Activated T-cell treated with anti-CD3 and anti-CD28 coated beads for 48 hours (primary cell): Measurements from ENCODE around the gene TMEM108.

Experiments used
- DNase-seq: peaks from one replicate; pipeline ENCODE4 v3.0.0-alpha.2; 2020; ENCODE audit warnings: low read depth

The TMEM108 gene

DNA sequence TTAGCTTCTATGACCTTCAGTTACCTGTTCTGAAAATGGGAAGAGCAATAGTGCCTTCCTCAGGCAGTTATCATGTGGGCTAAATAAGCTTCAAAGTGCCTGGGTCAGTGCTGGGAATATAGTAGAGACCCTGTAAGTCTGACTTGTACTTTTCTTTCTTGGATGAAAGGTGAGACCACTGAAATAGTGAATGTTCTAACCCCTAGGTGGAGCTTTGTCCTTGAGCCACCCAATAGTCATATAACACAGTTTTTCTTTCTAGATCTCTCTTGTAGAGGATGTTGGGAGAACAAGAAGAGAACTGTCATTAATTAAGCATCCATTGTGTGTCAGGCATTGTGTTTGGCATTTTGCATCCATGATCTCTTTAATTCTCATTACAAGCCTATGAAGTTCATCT is 348.7 kb downstream of the TMEM108 start:
- DNase-seq: no peak

DNA sequence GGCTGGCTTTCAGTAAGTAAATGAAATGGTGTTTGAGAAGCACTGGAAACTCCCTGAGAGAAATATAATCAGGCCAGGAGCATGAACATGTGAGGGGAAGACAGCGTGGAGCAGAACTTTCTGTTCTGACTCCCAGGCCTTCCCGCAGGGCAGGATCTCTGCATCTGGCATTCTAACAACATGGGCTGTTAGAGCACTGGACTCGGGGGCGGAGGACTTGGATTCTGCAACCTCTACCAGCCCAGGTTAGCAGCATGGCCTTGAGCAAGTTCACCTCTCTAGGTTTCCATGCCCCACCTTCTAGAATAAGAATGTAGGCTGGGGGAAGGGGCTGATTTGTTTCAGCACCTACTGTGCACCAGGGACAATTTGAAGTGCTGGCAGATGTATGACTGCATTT is 349.1 kb downstream of the TMEM108 start:
- DNase-seq: no peak

DNA sequence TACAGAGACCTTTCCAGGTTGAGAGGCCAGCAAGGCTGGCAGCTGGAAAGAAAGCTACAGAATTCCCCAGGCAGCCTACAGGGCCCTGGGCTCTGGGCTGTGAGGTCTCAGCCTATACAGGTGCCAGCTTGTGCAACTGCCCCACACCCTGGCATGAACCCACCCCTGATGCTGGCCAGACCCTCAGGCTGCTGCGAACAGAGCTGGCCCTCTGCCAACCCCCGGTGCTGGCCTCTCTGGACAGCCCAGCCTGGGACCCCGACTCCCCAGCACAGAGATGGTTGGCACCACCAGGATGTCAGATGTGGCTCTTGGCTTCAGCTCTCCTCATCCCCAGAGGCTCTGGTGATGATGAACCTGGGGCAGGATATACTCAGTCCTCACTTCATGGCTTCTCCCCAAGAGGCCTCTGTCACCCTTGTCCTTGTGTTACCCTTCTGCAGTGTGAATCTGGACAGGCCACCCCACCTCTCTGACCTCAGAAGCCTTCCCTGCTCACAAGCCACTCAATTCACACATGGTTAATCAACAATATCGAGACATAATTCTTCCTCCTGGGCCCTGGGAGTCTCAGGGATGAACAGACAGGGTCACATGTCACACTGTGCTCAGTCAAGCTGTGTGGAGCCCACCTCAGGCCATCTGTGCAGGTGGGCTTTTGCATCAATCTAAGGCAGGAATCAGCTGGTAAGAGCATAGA is 350.7 kb downstream of the TMEM108 start:
- DNase-seq: no peak

DNA sequence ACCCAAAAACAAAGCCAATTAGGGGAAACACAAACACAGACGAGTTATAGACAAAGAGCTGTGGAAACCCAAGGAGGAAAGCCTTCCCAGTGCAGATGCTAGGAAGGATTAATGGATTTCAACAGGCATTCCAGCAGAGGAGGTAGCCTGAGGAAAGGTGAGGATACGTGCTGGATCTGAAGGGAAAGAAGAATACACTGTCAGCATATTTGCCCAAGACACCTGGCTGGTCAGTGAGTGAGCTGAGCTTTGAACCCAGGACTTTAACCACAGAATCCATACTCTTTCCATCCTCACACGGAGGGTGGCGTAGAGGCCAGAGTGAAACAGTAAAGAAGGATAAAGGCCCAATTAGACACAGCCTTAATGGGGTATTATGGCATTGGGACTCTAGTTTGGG is 352.5 kb downstream of the TMEM108 start:
- no peak for DNase-seq

DNA sequence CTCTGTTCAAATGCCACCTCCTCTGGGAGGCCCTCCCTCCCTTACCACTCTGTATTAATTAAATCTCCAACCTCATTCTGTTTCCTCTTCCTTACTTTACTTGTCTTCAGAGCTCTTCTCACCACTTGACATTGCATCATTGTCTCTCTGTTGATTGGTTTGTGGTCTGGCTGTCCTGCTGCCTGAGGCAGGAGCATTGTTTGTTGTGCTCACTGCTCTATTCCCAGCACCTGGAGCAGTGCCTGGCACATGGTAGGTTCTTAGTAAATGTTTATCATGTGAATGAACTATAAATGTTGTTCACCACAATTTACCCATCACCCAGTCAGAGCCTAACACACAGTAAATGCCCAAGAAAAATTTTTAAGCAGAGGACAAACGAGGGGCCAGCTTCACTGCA is 355.0 kb downstream of the TMEM108 start:
- DNase-seq: no peak

DNA sequence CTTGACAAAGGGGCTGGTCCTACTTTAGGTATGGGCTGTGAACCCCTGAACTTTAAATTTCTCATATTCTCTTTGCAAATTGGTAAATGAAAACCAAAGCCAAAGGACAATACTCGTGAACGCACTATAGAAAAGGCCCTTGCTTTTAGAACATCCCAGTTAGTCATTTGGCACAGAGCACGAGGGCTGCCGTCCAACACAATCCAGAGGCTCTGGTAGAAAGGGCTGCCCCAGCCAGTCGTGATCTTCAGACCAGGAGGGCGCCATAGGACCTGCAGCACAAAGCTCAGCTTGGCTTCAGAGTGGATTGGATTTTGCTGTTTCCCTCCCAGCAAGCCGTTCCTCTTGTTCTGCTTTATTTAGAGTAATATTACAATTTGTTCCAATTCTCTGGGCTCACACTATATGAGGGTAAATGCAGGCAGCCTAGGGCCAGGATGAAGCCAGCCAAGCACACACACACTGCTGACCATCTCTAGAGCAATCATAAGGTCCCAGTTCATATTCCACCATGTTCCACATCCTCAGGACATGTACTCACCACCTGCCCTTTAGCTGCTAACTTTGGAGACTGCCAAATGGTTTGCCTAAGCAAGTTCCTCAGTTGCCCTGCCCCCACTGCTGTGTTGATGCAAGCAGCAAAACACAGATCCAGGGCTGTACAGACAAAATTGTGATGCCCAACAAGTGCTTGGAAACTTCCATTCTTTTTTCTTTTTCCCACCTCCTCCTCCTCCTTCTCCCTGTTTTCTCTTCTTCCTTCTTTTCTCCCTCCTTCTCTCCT is 355.7 kb downstream of the TMEM108 start:
- DNase-seq: no peak

DNA sequence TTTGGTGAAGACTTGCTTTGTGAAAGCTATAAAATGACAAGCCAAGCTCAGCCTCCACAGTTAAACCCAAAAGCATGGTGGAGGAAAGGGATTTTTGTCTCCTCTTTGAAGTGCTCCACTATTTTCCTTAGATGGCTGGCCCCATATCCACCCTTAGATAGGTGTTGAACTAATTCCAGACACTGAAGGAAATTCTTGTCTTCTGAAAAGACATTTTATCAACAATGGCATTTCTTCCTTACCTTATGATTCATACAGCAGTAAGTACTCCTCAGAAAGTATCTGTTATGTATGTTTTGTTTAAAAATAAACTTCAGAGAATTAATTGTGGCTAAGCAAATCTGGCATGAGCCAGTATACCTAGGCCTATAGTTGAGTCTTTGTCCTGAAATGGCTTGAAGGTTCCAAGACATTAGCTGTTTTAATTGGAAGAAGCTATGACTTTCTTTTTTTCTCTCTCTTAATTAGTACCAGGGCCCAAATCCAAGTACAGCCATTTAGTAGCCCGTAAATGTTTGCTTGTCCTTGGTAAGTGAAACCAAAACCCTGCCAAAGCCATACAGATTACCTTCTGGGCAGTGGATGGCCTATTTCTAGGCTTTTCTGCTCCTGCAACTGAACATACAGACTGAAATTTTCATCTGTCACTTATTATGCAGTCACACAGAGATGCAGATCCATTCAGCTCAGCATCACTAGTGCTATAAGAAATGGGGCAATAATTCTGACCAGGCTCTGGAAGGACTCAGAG is 356.5 kb downstream of the TMEM108 start:
- no peak for DNase-seq

DNA sequence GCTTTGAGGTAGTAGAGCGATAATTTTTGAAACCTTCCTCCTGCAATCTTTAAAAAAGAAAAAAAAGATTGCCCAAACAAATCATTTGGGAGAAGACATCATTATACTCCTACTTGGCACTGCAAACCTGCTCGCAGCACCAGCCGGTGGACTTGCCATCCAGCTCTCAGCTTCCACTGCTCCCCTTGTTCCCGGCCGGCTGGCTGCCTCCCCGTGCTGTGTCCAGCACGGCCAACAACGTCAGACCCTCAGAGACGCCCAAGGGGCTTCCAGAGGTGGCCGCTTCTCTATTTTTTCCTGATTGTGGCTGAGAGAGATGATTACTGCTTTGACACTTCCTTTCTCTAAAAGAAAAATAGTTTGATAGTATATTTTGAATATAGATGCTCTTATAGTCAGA is 358.7 kb downstream of the TMEM108 start:
- no peak for DNase-seq

DNA sequence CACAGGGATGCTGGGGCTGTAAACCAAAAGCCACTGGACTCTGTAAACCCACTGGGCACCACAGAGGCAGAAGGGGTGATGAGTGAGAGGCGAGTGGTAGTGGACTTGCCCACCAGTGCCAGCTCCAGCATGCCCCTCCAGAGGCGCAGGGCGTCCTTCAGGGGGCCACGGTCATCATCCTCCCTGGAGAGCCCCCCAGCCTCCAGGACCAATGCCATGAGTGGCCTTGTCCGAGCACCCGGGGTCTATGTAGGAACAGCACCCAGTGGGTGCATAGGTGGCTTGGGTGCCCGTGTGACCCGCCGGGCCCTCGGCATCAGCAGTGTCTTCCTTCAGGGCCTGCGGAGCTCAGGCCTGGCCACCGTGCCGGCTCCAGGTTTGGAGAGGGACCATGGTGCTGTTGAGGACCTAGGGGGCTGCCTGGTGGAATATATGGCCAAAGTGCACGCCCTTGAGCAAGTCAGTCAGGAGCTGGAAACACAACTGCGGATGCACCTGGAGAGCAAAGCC is 361.9 kb downstream of the TMEM108 start, which contains the start of gene BFSP2:
BFSP2 (plus strand) TSS at position 51 of the 510 bp plus-strand sequence; CDS start at position 79, 28 bp downstream.
- no peak for DNase-seq

DNA sequence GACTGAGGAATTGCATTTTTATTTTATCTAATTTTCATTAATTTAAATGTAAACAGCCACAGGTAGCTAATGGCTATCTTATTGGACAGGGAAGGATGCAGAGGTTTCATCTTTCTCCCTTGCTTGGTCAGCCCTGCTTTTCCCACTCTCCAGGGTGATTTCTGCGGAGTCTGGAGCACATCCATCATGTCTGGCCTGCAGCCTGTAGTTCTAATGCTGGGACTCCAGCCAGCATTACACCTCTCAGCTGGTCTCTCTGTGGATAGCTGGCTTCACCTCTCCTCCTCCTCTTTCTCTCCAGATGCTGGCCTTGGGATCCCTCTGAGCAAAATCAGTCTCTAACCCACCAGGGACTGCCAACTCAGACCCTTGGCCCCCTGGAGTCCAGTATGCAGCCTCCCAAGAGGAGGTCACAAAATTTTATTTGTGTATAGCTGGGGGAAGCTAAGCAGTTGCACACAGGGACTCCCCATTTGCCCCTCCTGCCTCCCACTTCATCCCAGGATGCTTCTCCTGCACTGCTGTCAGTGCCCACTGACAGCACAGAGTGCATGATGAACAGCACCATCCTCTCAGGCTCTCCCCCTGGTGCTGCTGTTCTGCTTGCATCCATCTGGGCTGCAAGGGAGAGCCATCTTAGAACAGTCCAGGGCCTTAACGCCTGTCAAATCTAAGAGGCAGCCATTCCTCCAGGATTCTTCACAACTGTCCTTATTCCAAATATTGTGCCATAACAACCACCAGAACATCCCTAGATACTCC is 363.4 kb downstream of the TMEM108 start:
- DNase-seq: no peak

DNA sequence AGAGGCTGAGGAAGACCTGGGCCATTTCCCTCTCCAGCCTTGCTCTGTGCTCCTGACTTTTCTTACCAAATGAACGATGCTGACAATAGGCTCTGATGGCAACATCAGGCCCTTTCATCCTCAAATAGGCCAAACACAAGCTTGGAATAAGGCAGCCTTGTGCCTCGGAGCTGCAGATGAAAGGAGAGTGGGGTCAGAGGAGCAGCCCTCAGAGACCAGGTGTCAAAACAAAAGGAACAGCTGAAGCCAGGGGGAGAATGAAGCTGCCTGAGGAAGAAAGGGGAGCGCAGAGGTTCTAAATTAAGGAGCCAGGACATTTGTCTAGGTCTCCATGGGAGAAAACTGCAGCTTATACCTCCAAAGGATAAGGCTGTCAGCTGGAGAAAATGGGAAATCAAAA is 366.7 kb downstream of the TMEM108 start:
- no peak for DNase-seq

DNA sequence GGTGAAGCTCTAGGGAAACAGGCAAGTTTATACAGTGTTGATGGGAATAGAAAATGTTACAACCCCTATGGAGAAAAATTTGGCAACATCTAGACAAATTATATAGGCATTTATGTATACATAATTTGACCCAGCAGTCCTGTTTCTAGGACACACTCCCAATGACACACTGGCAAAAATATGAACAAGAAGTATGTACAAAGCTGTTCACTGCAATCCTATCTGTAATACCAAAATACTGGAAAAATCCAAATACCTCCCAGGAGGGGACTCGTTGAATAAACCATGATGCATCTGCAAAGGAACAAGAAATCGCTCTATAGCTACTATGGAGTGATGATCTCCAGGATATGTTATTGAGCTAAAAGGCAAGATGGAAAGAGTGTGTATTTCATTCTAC is 370.2 kb downstream of the TMEM108 start:
- DNase-seq: no peak

DNA sequence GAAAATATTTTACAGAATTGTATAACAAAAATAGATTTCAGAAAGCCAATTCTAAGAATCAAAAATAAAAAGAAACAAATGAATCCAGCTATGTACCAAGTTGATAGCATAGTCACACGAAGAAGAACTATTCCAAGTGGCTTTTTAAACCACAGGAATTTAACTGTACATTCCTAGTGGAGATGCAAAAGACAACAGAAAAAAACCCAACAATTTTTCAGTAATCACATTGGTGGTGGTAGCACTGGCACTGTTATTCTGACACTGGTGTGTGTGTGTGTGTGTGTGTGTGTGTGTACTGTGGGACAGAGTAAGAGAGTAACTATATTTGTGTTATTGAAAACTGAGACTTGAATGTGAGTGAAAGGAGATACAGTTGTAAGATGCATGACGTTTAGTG is 370.8 kb downstream of the TMEM108 start:
- no peak for DNase-seq

DNA sequence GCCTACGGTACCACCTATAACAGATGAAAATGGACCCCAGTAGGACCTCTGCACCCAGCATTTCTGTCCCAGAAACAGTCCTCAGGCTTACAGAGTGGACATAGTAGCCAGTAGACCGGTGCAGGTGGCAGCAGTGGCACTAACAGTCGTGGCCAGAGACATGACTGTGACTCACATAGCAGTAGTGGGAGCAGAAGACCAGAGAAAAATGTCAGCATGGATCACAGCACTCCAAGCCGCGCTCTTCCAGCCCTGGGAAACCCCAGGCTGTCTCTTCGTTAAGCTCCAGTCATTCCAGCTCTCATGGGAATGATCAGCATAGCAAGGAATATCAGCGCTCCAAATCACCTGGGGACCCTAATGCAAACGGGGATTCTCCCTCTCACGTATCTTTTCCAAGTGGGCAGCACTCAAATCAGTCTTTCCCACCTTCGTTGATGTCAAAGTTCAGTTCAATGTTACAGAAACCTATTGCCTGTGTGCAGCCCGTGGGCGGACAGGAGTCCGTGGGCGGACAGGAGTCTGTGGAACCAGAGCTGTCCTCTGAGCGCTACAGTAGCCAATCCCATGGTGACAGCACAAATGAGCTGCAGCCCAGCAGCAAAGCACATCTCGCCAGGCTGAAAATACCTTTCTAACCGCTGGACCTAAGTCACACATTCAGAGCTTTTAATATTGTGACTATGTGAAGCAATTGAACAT is 372.2 kb downstream of the TMEM108 start:
- DNase-seq: no peak

DNA sequence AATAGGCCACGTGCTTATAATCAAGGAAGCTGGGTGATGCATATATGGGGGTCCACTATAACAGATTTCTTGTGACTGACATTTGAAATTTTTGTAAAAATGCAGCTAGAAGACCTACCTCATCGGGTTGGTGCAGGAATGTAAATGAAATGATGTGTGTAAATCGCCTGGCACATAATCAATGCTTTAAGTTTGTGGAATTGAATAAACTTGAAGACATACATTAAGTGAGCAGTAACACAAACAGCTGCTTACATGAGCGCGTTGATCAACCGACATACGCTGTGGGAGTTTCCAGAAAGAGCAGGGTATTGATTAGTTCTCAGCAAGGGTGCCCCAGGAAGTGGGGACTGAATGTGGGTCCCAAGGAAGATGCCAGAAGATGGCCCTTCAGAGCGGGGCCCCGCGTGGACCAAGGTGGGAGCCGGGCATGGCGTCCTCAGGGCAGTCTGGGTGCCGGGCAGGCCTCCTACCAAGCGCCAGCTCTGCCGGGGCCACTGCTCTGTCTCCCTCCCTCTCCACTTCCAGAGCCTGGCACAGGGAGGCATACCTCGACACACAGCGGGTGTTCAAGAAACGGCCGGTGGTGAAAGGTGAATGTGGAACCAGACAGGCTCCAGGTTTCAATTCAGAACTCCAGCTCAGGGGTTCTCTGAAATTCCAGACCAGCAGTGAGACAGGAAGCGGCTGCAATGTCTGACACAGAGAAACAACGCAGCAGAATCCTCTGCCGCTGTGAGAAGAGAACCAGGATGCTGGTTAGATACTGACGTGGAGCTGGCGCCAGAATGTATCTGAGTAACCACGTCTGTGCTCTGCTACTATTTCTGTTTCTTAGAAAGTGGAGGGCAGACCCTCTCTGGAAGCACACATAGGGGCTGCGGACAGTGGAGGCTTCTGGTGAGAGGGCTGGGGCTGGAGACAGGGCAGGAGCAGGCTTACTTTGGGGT is 374.3 kb downstream of the TMEM108 start:
- no peak for DNase-seq

DNA sequence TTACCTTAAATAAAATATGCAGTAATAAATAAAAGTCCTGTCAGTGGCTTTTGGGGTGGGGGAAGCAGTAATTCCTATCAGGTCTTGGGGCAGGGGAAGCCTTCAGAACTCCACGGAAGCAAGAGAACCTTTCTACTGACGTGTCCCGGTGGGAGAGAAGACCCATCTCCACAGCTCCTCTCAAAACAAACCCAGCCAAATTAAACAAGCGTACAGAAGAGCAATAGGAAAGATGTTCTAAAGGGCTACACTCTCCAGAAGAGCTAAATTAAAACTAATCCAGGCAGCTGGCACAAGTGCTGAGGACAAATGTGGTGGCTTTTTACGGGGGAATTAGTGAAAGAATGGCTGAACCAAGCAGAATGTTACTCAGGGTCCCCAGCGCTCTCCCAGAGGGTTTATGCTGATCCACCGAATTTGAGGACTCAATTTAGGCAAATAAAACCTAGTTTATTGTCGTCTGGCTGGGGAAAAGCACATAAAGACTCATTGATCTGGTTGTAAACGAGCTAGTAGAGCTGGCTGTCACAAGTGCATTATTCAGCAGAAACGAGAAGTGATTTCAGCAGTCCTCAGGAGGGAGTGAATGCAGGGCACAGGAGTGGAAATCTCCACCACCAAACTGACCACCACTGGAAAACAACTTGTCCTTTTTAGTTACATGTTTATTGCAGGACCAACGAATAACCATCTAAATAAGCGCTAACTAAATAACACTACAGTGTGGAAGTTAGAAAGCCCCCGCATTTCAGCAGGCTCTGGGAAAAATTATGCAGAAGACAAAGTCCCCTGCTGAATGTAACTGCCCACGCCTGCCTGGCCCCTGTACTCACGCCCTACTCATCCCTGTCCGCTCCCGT is 375.2 kb downstream of the TMEM108 start:
- DNase-seq: no peak

DNA sequence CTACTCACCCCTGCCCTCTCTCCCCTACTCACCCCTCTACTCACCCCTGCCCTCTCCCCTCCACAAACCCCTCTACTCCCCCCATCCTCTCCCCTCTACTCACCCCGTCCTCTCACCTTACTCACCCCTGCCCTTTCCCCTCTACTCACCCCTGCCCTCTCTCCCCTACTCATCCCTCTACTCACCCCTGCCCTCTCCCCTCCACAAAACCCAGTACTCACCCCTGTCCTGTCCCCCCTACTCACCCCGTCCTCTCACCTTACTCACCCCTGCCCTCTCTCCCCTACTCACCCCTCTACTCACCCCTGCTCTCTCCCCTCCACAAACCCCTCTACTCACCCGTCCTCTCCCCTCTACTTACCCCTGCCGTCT is 375.8 kb downstream of the TMEM108 start:
- DNase-seq: no peak

DNA sequence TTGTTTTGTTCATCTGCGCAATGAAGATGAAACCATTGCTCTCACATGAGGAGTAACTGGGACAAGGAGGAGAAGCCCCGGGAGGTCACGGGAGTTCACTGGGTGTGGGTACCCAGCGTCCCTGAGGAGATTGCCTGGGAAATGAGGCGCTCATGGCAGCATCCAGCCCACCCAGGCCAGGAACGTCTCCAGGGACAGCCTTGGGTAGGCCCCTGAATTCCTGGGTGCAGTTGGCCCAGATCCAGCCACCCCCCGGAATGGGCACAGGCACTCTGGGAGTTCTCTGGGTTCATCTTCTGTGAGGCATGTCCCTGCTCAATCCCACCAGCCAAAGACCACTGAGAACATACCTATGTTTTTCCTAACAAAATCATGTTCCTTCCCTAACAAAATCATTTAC is 380.2 kb downstream of the TMEM108 start:
- no peak for DNase-seq
